A673 (cell line): Measurements from ENCODE around the gene PPIL6. TPM values are rescaled to one million over a fixed set of nuclear protein-coding genes. Genes with fewer than 3 reads are reported as not detected.

Experiments
- BruUV-seq: library from RNA; stranded (reverse); fragments of 400-500 nt; replicated peaks from 2 replicates; lab custom pipeline; 2021; lab: Mats Ljungman, UMichigan
- CTCF ChIA-PET: fragments of 300-600 bp; sonication (Branson Sonifier 250); formaldehyde crosslinking; loops from one replicate; lab custom pipeline; 2022; ENCODE audit warnings: antibody characterized with exemption; lab: Charles Lee
- POLR2A ChIA-PET: fragments of 300-600 bp; sonication (Branson Sonifier 250); formaldehyde crosslinking; loops from one replicate; lab custom pipeline; 2022; ENCODE audit warnings: antibody characterized with exemption; ENCODE audit not compliant: low non-redundant PET; lab: Charles Lee
- DNase-seq: peaks from one replicate; pipeline ENCODE4 v3.0.0-alpha.2; 2015; ENCODE audit warnings: low spot score
- H3K27ac ChIP-seq: fragments of 200-600 bp; sonication (generic); 2 replicates; pipeline ENCODE4 v1.5.1; 2016; ENCODE audit warnings: mixed run types, low read depth, mild to moderate bottlenecking, mixed read lengths, antibody characterized with exemption, low read length; ENCODE audit not compliant: poor library complexity, severe bottlenecking
- H3K27me3 ChIP-seq: fragments of 200-600 bp; sonication (generic); replicated peaks from 2 replicates; pipeline ENCODE4 v1.6.1; 2017; ENCODE audit warnings: mixed run types, low read depth, mild to moderate bottlenecking, mixed read lengths, antibody characterized with exemption, low read length; ENCODE audit not compliant: insufficient read depth, poor library complexity
- H3K36me3 ChIP-seq: fragments of 200-600 bp; sonication (generic); 2 replicates; pipeline ENCODE4 v1.6.1; 2016; ENCODE audit warnings: mixed run types, mild to moderate bottlenecking, mixed read lengths, antibody characterized with exemption, low read length; ENCODE audit not compliant: insufficient read depth, poor library complexity, severe bottlenecking
- H3K4me1 ChIP-seq: fragments of 200-600 bp; sonication (generic); 2 replicates; pipeline ENCODE4 v1.6.1; 2017; ENCODE audit warnings: mixed run types, mild to moderate bottlenecking, mixed read lengths, antibody characterized with exemption, low read length; ENCODE audit not compliant: insufficient read depth, poor library complexity, severe bottlenecking
- H3K4me3 ChIP-seq: fragments of 200-600 bp; sonication (generic); 2 replicates; pipeline ENCODE4 v1.5.1; 2016; ENCODE audit warnings: low read depth, mixed run types, mild to moderate bottlenecking, mixed read lengths, low read length; ENCODE audit not compliant: poor library complexity, severe bottlenecking
- H3K9me3 ChIP-seq: fragments of 200-600 bp; sonication (generic); 2 replicates; pipeline ENCODE4 v1.6.1; 2016; ENCODE audit warnings: mixed run types, low read depth, mild to moderate bottlenecking, mixed read lengths, antibody characterized with exemption, low read length; ENCODE audit not compliant: poor library complexity, severe bottlenecking
- EZH2 ChIP-seq: fragments of 200-600 bp; sonication (generic); IDR thresholded peaks from 2 replicates; pipeline ENCODE4 v1.6.1; 2017; ENCODE audit warnings: borderline replicate concordance, low read depth, mild to moderate bottlenecking, mixed read lengths, antibody characterized with exemption, low read length; ENCODE audit not compliant: poor library complexity, severe bottlenecking
- intact Hi-C: fragments of 100-400 bp; cut with micrococcal nuclease; formaldehyde crosslinking; loops from one replicate; pipeline ENCODE4 v1.10.0; 2022; ENCODE audit not compliant: unreplicated experiment
- total RNA-seq: library from RNA; stranded (reverse); gene quantifications from 2 replicates; pipeline ENCODE4 v1.2.3, GENCODE V29; 2021
- TF ChIP-seq, protein P1 (sequence below): fragments of 300-800, 200-600 bp; sonication (generic); conservative IDR thresholded peaks from 2 replicates; pipeline ENCODE4 v1.5.1; 2017; ENCODE audit warnings: low read depth, mild to moderate bottlenecking, antibody characterized with exemption, low read length, moderate library complexity, mixed read lengths

The PPIL6 gene
- total RNA-seq, 1 experiment from 2014 or later = 1.8 TPM

DNA sequence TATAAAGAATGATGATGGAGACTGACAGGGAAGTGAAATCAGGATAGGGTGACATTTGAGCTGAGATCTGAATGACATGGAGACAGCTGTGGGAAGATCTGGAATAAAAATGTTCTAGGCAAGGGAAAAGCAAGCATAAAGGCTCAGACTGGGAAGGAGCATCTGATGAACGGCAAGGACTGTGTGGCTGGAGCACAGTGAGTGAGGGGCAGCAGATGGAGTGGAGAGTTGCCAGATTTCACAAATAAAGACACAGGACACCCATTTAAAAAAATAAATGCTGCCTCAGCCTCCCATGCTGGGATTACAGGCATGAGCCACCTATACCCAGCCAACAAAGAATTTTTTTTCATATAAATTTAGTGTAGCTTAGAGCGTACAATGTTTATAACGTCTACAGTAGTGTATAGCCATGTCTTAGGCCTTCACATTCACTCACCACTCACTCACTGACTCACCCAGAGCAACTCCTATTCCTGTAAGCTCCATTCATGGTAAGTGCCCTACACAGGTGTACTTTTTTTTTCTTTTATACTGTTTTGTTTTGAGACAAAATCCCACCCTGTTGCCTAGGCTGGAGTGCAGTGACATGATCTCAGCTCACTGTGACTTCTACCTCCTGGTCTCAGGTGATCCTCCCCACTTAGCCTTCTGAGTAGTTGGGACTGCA lies 45.0 kb upstream of the PPIL6 start:
- peaks cover 14% of the 10 kb centered on the region for H3K36me3 ChIP-seq
- no TSS peak for BruUV-seq
- ChIA-PET POLR2A (no interaction called here), CTCF (no interaction called here)
- no peak for DNase-seq
- intact Hi-C loops = no loop called here
- H3K4me1 ChIP-seq = peaks cover 14% of the 10 kb centered on the region
- TF ChIP-seq EZH2 = no peak
- TF ChIP-seq, protein P1, sequence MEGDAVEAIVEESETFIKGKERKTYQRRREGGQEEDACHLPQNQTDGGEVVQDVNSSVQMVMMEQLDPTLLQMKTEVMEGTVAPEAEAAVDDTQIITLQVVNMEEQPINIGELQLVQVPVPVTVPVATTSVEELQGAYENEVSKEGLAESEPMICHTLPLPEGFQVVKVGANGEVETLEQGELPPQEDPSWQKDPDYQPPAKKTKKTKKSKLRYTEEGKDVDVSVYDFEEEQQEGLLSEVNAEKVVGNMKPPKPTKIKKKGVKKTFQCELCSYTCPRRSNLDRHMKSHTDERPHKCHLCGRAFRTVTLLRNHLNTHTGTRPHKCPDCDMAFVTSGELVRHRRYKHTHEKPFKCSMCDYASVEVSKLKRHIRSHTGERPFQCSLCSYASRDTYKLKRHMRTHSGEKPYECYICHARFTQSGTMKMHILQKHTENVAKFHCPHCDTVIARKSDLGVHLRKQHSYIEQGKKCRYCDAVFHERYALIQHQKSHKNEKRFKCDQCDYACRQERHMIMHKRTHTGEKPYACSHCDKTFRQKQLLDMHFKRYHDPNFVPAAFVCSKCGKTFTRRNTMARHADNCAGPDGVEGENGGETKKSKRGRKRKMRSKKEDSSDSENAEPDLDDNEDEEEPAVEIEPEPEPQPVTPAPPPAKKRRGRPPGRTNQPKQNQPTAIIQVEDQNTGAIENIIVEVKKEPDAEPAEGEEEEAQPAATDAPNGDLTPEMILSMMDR = no peak
- no peak overlapping the region for H3K4me3 ChIP-seq
- H3K27me3 ChIP-seq = no peaks in the 10 kb centered on the region
- no peak overlapping the region for H3K27ac ChIP-seq
- no peaks in the 10 kb centered on the region for H3K9me3 ChIP-seq

DNA sequence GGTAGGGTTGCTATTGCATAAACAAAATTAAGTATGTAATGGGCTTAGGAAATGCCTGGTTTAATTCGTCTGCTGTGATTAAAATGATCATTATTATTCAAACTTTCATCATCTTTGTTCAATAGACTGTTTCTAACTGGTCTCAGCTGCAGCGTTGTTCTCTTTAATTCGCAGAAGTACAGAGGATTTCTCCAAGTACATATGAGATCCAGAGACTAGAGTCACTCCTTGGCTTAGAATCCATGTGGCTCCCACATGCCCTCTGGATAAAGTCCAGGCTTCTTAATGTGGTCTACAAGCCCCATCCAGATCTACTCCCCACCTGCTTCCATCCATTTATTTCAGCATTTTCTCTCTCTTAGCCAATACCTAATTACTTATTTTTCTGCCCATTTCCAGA lies 43.7 kb upstream of the PPIL6 start:
- peaks cover 14% of the 10 kb centered on the region for H3K4me1 ChIP-seq
- POLR2A ChIA-PET = no interaction called here
- no peaks in the 10 kb centered on the region for H3K9me3 ChIP-seq
- peaks cover 22% of the 10 kb centered on the region for H3K36me3 ChIP-seq
- TF ChIP-seq, protein P1 = no peak
- TF ChIP-seq EZH2 = no peak
- no peak for DNase-seq
- no TSS peak for BruUV-seq
- H3K27me3 ChIP-seq = no peaks in the 10 kb centered on the region
- no peak overlapping the region for H3K27ac ChIP-seq
- CTCF ChIA-PET = no interaction called here
- intact Hi-C loops = no loop called here
- H3K4me3 ChIP-seq = peak overlapping the region; percentile 46

DNA sequence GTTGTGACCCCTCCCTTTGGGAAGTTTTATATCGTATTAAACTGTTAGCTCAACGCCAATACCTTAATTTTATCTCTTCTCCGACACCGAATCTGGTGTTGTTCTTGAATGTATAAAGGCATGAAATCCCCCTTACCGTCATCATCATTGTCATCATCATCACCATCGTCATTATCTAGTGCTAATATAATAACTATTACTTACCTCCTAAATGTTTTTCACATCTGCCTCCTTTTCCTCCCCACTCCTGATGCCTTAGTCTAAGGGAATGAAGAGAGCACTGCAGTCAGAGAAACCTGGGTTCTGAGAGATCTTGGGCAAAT lies 43.3 kb upstream of the PPIL6 start:
- H3K9me3 ChIP-seq = no peaks in the 10 kb centered on the region
- H3K36me3 ChIP-seq = peaks cover 27% of the 10 kb centered on the region
- TF ChIP-seq, protein P1 = no peak
- no peak for TF ChIP-seq EZH2
- DNase-seq = no peak
- CTCF ChIA-PET = no interaction called here
- H3K4me3 ChIP-seq = peak overlapping the region; percentile 46
- BruUV-seq = no TSS peak
- POLR2A ChIA-PET = no interaction called here
- intact Hi-C loops = no loop called here
- H3K27me3 ChIP-seq = no peaks in the 10 kb centered on the region
- peaks cover 14% of the 10 kb centered on the region for H3K4me1 ChIP-seq
- no peak overlapping the region for H3K27ac ChIP-seq
